GM19455 (cell line): ENCODE data around the gene FNDC10.

Source experiments
- ATAC-seq: cut with Tn5 transposase; IDR thresholded peaks from one replicate; pipeline ENCODE4 v1.9.1; 2021; ENCODE audit not compliant: unreplicated experiment

The FNDC10 gene

GRCh38 chr1:1627829-1628753 is 28.2 kb upstream of the FNDC10 start:
- no peak for ATAC-seq

- no peak for ATAC-seq
Measured at GRCh38 chr1:1627261-1627828, 27.4 kb upstream of the FNDC10 start.

GRCh38 chr1:1626207-1627141 is 26.5 kb upstream of the FNDC10 start:
- no peak for ATAC-seq

GRCh38 chr1:1625824-1626206 is 25.9 kb upstream of the FNDC10 start:
- no peak for ATAC-seq

DNA sequence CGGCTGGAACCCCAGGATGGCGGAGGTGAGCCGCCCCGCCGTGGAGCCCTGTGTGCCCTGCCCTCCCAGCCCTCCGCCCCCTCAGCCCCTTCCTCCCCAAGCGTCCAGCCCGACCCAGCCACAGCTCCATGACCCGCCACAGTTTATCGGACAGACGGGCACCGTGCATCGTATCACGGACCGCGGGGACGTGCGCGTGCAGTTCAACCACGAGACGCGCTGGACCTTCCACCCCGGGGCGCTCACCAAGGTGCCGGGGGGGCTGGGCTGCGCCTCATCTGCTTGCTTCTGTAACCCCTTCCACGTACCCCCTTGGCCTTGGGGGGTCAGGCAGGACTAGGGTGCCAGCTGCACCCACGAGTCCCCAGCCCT is 25.5 kb upstream of the FNDC10 start:
- ATAC-seq: no peak

- no peak for ATAC-seq
Measured at GRCh38 chr1:1624443-1625403, 24.8 kb upstream of the FNDC10 start.

DNA sequence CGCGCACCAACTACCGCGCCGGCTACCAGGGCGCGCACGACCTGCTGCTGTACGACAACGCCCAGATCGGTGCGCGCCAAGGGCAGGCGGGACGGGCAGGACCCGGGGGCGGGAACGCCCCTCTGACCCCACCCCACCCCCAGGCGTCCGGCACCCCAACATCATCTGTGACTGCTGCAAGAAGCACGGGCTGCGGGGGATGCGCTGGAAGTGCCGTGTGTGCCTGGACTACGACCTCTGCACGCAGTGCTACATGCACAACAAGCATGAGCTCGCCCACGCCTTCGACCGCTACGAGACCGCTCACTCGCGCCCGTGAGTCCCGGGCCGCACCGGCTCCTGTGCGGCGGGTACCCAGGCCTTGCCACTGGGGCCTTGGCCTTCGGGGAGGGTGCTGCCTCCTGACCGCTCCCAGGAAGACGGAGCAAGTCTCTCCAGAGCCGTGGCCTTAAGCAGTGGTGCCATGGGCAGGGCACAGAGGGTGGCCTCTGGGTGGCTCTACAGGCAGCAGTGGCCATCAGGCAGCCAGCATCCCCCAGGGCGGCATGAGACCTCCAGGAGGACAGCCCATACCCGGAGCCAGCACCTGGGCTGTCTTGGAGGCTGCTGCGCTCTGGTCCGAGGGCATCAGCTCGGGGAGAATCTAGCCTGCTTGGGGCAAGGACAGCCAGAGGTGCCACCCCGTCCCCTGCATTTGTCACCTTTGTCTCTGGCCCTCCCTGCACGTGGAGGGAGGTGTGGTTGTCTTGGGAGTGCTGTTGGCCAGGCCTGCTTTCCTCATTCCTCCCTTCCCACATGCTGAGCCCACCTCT is 23.9 kb upstream of the FNDC10 start:
- ATAC-seq: no peak

GRCh38 chr1:1623181-1623630 is 23.3 kb upstream of the FNDC10 start:
- no peak for ATAC-seq

DNA sequence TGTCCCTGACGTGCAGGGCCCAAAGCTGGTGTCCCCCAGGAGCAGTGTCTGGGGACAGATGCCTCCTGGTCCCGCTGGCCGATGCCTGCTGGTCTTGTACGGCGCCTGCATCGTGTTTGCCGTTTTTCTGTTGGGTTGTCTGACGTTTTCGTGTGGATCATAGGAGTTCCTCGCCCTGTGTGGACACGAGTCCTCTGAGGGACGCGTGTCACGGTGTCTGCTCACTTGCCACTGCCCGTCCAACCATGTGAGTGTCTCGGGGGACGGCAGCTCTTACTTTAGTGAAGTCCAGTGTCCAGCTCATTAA is 22.8 kb upstream of the FNDC10 start:
- ATAC-seq: no peak

GRCh38 chr1:1622010-1622787 is 22.3 kb upstream of the FNDC10 start:
- no peak for ATAC-seq

- no peak for ATAC-seq
Measured at GRCh38 chr1:1621173-1622009, 21.5 kb upstream of the FNDC10 start.

GRCh38 chr1:1620433-1621139 is 20.7 kb upstream of the FNDC10 start:
- no peak for ATAC-seq

- no peak for ATAC-seq
Measured at GRCh38 chr1:1619917-1620361, 20.0 kb upstream of the FNDC10 start.

GRCh38 chr1:1618396-1619068 is 18.6 kb upstream of the FNDC10 start:
- no peak for ATAC-seq

DNA sequence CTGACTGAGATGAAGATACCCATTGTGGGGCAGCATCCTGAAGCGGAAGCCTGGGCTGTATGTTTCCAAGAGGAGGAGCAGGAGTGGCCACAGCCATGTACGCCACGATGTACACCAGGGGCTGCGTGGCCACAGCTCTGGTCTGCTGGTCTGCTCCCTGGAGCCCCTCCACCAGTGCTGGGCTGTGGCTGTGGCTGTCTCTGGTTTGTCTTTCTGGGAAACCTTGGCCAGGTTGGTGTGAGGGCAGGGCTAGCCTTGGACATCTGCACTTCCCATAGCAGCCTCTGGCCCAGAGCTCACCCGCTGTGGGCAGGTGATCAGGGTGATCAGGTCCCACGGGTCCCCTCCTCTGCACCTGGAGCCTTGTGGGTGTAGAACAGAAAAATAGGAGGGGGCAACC is 18.0 kb upstream of the FNDC10 start:
- ATAC-seq: no peak

- no peak for ATAC-seq
Measured at GRCh38 chr1:1617516-1617915, 17.6 kb upstream of the FNDC10 start.

DNA sequence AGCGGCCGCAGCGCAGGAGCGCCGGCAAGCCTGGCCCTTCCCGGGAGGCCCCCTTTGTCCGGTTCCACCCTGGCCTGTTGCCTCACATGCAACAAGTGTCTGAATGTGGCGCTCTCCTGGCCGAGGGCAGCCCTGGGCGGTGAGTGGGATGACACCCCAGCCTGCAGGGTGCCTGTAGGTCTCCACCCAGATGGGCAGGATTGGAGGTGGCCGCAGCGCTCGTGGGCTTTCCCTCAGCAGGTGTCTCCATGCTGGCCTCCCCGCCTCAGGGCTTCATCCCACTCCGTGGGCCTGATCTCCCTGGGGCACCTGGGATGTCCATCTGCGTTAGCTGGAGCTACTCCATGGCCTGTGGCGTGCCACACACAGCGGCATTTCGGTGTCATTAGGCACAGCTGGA is 16.9 kb upstream of the FNDC10 start:
- ATAC-seq: no peak
